SK-N-SH (cell line): ENCODE measurements around the gene PSD2. TPM values are rescaled to one million over a fixed set of nuclear protein-coding genes. Genes with fewer than 3 reads are reported as not detected.

Experiments
- CTCF ChIA-PET: fragments of 300-600, 350-600 bp; formaldehyde crosslinking; extraction: SDS; loops from one replicate; lab custom pipeline; 2021; lab: Yijun Ruan, JAX
- POLR2A ChIA-PET: fragments of 350-600 bp; sonication (Branson Sonifier 250); formaldehyde crosslinking; extraction: SDS; loops from one replicate; lab custom pipeline; 2020; ENCODE audit warnings: antibody characterized with exemption, inconsistent platforms; lab: Yijun Ruan, JAX
- DNase-seq: peaks from one replicate; pipeline ENCODE4 v3.0.0; 2012
- H2AFZ ChIP-seq: fragments of 200-600 bp; sonication (generic); 2 replicates; pipeline ENCODE4 v1.8.1; 2016; ENCODE audit warnings: antibody characterized with exemption, mild to moderate bottlenecking, low read depth
- H3F3A ChIP-seq: fragments of 200-600 bp; sonication (generic); replicated peaks from 2 replicates; pipeline ENCODE3; 2016; ENCODE audit warnings: antibody characterized with exemption, mild to moderate bottlenecking; ENCODE audit not compliant: insufficient read depth
- H3K27ac ChIP-seq, 2 experiments: fragments of 200-500 bp in 1 of 2; fragments of 200-600 bp in 1 of 2; sonication (Bioruptor generic) in 1 of 2; sonication (generic), shearing (Covaris generic) in 1 of 2; 2 replicates each; pipeline versions ENCODE4 v1.5.1 to v1.6.1; 2014 to 2016; ENCODE audit warnings: low read depth in 2 of 2, inconsistent platforms in 1 of 2, low read length in 1 of 2, mild to moderate bottlenecking in 1 of 2, mixed read lengths in 1 of 2
- H3K27me3 ChIP-seq: fragments of 200-600 bp; sonication (generic), shearing (Covaris generic); 2 replicates; pipeline ENCODE4 v1.6.1; 2016; ENCODE audit warnings: mixed run types; ENCODE audit not compliant: insufficient read depth
- H3K36me3 ChIP-seq, 2 experiments: fragments of 200-500 bp in 1 of 2; fragments of 200-600 bp in 1 of 2; sonication (Bioruptor generic) in 1 of 2; sonication (generic) in 1 of 2; replicated peaks in 1 of 2; 2 replicates each; pipeline versions ENCODE3 to v1.5.1; 2014 to 2016; ENCODE audit warnings: low read length in 1 of 2, mild to moderate bottlenecking in 1 of 2; ENCODE audit not compliant: insufficient read depth in 2 of 2, control insufficient read depth in 1 of 2
- H3K4me1 ChIP-seq, 2 experiments: fragments of 200-500 bp in 1 of 2; fragments of 200-600 bp in 1 of 2; sonication (Bioruptor generic) in 1 of 2; sonication (generic), shearing (Covaris generic) in 1 of 2; 2 replicates each; pipeline versions ENCODE4 v1.5.1 to v1.6.1; 2014 to 2016; ENCODE audit warnings: low read depth in 1 of 2, low read length in 1 of 2, mixed run types in 1 of 2; ENCODE audit not compliant: insufficient read depth in 2 of 2, control insufficient read depth in 1 of 2
- H3K4me2 ChIP-seq: fragments of 200-600 bp; sonication (generic), shearing (Covaris generic); 2 replicates; pipeline ENCODE4 v1.6.1; 2017; ENCODE audit warnings: mixed run types
- H3K4me3 ChIP-seq, 2 experiments: fragments of 200-500 bp in 1 of 2; fragments of 200-600 bp in 1 of 2; sonication (Bioruptor generic) in 1 of 2; sonication (generic), shearing (Covaris generic) in 1 of 2; 2 replicates each; pipeline versions ENCODE4 v1.5.1 to v1.8.1; 2014 to 2016; ENCODE audit warnings: low read depth in 2 of 2, inconsistent platforms in 1 of 2, low read length in 1 of 2, mild to moderate bottlenecking in 1 of 2, mixed read lengths in 1 of 2, moderate library complexity in 1 of 2
- H3K79me2 ChIP-seq: fragments of 200-600 bp; sonication (generic); 2 replicates; pipeline ENCODE4 v1.8.1; 2017; ENCODE audit warnings: mild to moderate bottlenecking; ENCODE audit not compliant: insufficient read depth
- H3K9ac ChIP-seq: fragments of 200-600 bp; sonication (generic); 2 replicates; pipeline ENCODE4 v1.6.1; 2017; ENCODE audit warnings: mixed run types
- H3K9me2 ChIP-seq: fragments of 200-600 bp; sonication (generic); 2 replicates; pipeline ENCODE4 v1.6.1; 2017; ENCODE audit warnings: mixed run types
- H3K9me3 ChIP-seq: fragments of 200-600 bp; sonication (generic); 2 replicates; pipeline ENCODE4 v1.6.1; 2017; ENCODE audit warnings: mixed run types, mild to moderate bottlenecking, moderate library complexity
- H4K20me1 ChIP-seq: fragments of 200-600 bp; sonication (generic); 2 replicates; pipeline ENCODE4 v1.6.1; 2017; ENCODE audit warnings: mild to moderate bottlenecking, mixed run types; ENCODE audit not compliant: insufficient read depth
- CHD2 ChIP-seq: fragments of 150-350 bp; IDR thresholded peaks from 2 replicates; pipeline ENCODE4 v1.6.1; 2018; ENCODE audit warnings: low read length; ENCODE audit not compliant: partially characterized antibody
- EP300 ChIP-seq, 2 experiments: IDR thresholded peaks; 2 replicates each; pipeline versions ENCODE4 v1.4.0 to v1.6.1; 2012; ENCODE audit warnings: borderline replicate concordance in 1 of 2, low read depth in 1 of 2, low read length in 1 of 2
- EZH2phosphoT487 ChIP-seq: fragments of 200-600 bp; sonication (generic); IDR thresholded peaks from 2 replicates; pipeline ENCODE4 v1.6.1; 2017; ENCODE audit warnings: low read depth, mixed run types, mild to moderate bottlenecking, antibody characterized with exemption, moderate library complexity, borderline replicate concordance
- FOSL2 ChIP-seq: IDR thresholded peaks from 2 replicates; pipeline ENCODE4 v1.4.0; 2012; ENCODE audit warnings: low read depth, mild to moderate bottlenecking, moderate library complexity, borderline replicate concordance
- FOXM1 ChIP-seq: IDR thresholded peaks from 2 replicates; pipeline ENCODE4 v1.4.0; 2012; ENCODE audit warnings: low read depth, mild to moderate bottlenecking
- GABPA ChIP-seq: IDR thresholded peaks from 2 replicates; pipeline ENCODE4 v1.4.0; 2012; ENCODE audit warnings: low read depth, mild to moderate bottlenecking
- IRF3 ChIP-seq: fragments of 150-350 bp; IDR thresholded peaks from 2 replicates; pipeline ENCODE4 v1.6.1; 2016; ENCODE audit warnings: mild to moderate bottlenecking, low read depth, low read length
- MAX ChIP-seq: IDR thresholded peaks from 2 replicates; pipeline ENCODE4 v1.4.0; 2012; ENCODE audit warnings: low read depth
- NFIC ChIP-seq: IDR thresholded peaks from 2 replicates; pipeline ENCODE4 v1.4.0; 2012; ENCODE audit warnings: borderline replicate concordance
- NRF1 ChIP-seq: IDR thresholded peaks from 2 replicates; pipeline ENCODE4 v1.6.1; 2012; ENCODE audit warnings: low read depth, mild to moderate bottlenecking, low read length
- PBX3 ChIP-seq: IDR thresholded peaks from 2 replicates; pipeline ENCODE4; 2012
- RFX5 ChIP-seq: IDR thresholded peaks from 2 replicates; pipeline ENCODE4 v1.6.1; 2012; ENCODE audit warnings: mild to moderate bottlenecking, improper control_type of control experiment, low read length
- SMC3 ChIP-seq: IDR thresholded peaks from 2 replicates; pipeline ENCODE4 v1.6.1; 2012; ENCODE audit warnings: low read depth, low read length, improper control_type of control experiment
- TAF1 ChIP-seq: IDR thresholded peaks from 2 replicates; pipeline ENCODE4 v1.6.1; 2012; ENCODE audit warnings: low read depth, mild to moderate bottlenecking, low read length, moderate library complexity, borderline replicate concordance
- TEAD4 ChIP-seq: IDR thresholded peaks from 2 replicates; pipeline ENCODE4 v1.4.0; 2012; ENCODE audit warnings: mild to moderate bottlenecking, borderline replicate concordance; ENCODE audit not compliant: insufficient read depth
- WGBS: methylation state at CpG from one replicate; pipeline ENCODE4 v1.1.6; 2017; ENCODE audit warnings: low lambda C conversion rate; 5-methylcytosine and 5-hydroxymethylcytosine counted together
- polyA plus RNA-seq, 3 experiments: library from polyadenylated mRNA; depleted of rRNA; stranded (reverse); fragments of >200 nt; gene quantifications; 2 replicates each; pipeline ENCODE4 v1.2.3, GENCODE V29; 2012
- TF ChIP-seq, protein P1 (sequence below): fragments of 200-600 bp; sonication (generic); IDR thresholded peaks from 2 replicates; pipeline ENCODE4 v1.6.1; 2017; ENCODE audit warnings: antibody characterized with exemption, mild to moderate bottlenecking, moderate library complexity

Gene PSD2
- polyA plus RNA-seq, 1 of the 3 experiments (the other 2 are of a cell fraction), result 0.15 TPM

DNA sequence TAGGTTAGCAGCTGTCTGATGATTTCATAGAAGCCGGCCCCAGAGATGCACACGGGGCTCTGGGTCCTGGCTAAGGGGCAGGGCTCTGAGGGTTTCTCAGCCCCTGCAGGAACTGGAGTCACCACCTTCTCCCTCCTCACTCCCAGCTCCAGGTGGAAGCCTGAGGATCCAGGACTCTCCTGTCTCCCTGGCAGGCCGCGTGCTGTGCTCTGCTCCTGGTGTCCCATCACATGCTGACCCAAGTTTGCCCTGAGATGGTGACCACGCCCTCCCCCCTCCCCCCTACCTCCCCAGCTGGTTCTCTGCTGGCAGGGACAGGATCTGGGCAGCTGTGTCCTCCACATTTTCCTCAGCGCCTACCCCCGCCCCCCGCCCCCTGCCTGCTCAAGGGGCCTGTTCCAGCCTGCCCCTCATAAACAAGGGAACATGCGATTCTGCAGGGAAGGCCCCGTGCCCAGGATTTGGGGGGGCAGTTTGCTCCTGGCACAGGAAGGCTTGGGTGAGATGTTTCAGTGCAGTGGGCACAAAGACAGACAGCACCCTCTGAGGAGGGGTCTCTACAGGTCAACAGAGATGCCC is 87.4 kb downstream of the PSD2 start:
- CTCF ChIA-PET, result interaction anchor here (0.6 to 5.8 kb wide), 11 partner anchors 9 to 251 kb away, joined by 3 to 55 read pairs (median 4); no protein-coding TSS in a partner anchor
- Histone ChIP-seq H3K9me3 (no peaks in the 10 kb centered on the region), H3K4me3 (no peak overlapping the region), H3K36me3 (no peaks in the 10 kb centered on the region), H3K4me2 (no peak overlapping the region), H2AFZ (no peak overlapping the region), H4K20me1 (no peaks in the 10 kb centered on the region)
- peak; percentile 55 for DNase-seq
- 90% methylated on average over 3 of the region's 10 CpGs for WGBS
- TF ChIP-seq FOXM1, result no peak
- no peak for TF ChIP-seq IRF3
- no peak for TF ChIP-seq GABPA
- no peak for TF ChIP-seq EP300 (IDR thresholded peaks at IDR 0.05; ENCODE audit: borderline replicate concordance in 1 of 2, low read depth in 1 of 2, low read length in 1 of 2)
- TF ChIP-seq EZH2phosphoT487, result no peak
- no peak for TF ChIP-seq RFX5
- no peak for TF ChIP-seq PBX3
- TF ChIP-seq SMC3, result no peak
- no peak for TF ChIP-seq CHD2
- TF ChIP-seq, all 33 proteins: peak for 0
- H3K9me2 ChIP-seq, result no peaks in the 10 kb centered on the region
- H3K9ac ChIP-seq, result no peak overlapping the region
- H3K4me1 ChIP-seq, result peaks cover 0 to 47% of the 10 kb centered on the region in 2 experiments; a peak in 1 of 4 replicates
- H3K27me3 ChIP-seq, result no peaks in the 10 kb centered on the region
- no peaks in the 10 kb centered on the region for H3F3A ChIP-seq
- H3K79me2 ChIP-seq, result no peaks in the 10 kb centered on the region
- H3K27ac ChIP-seq, result peak overlapping the region in 1 of 2 experiments; percentile 44; a peak in 1 of 4 replicates
- POLR2A ChIA-PET, result interaction anchor here (0.6 kb wide), 1 partner anchor 107 kb away, joined by 5 read pairs; no protein-coding TSS in a partner anchor

DNA sequence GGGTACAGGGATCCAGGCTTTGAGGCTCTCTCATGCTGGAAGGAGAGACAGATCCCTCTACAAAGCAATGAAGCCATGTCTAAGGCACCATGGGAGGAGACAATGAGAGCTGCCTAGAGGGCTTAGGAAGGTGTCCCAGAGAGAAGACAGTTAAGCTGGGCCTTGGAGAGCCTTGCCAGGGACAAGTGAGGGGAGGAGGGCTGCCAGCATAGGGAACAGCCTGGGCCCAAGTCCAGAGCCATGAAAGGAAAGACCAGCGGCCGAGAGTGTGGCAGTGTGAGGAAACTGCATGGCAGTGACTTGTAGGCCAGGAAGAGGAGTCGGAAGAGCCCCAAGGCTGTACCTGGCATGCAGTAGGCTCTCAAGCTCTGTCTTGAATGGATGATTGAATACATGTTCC is 88.5 kb downstream of the PSD2 start:
- Histone ChIP-seq H3K9me3 (no peaks in the 10 kb centered on the region), H4K20me1 (no peaks in the 10 kb centered on the region), H3K4me2 (no peak overlapping the region), H3K9ac (no peak overlapping the region), H3F3A (no peaks in the 10 kb centered on the region), H3K4me3 (no peak overlapping the region), H3K36me3 (no peaks in the 10 kb centered on the region), H3K27ac (no peak overlapping the region), H3K4me1 (peaks cover 0 to 49% of the 10 kb centered on the region in 2 experiments; a peak in 1 of 4 replicates), H3K27me3 (no peaks in the 10 kb centered on the region), H3K79me2 (no peaks in the 10 kb centered on the region), H2AFZ (no peak overlapping the region), H3K9me2 (no peaks in the 10 kb centered on the region)
- no peak for DNase-seq
- TF ChIP-seq EZH2phosphoT487 (no peak), TAF1 (no peak), MAX (no peak), FOSL2 (no peak), TEAD4 (no peak), IRF3 (no peak), NFIC (no peak), GABPA (no peak), NRF1 (no peak)
- TF ChIP-seq, protein P1, sequence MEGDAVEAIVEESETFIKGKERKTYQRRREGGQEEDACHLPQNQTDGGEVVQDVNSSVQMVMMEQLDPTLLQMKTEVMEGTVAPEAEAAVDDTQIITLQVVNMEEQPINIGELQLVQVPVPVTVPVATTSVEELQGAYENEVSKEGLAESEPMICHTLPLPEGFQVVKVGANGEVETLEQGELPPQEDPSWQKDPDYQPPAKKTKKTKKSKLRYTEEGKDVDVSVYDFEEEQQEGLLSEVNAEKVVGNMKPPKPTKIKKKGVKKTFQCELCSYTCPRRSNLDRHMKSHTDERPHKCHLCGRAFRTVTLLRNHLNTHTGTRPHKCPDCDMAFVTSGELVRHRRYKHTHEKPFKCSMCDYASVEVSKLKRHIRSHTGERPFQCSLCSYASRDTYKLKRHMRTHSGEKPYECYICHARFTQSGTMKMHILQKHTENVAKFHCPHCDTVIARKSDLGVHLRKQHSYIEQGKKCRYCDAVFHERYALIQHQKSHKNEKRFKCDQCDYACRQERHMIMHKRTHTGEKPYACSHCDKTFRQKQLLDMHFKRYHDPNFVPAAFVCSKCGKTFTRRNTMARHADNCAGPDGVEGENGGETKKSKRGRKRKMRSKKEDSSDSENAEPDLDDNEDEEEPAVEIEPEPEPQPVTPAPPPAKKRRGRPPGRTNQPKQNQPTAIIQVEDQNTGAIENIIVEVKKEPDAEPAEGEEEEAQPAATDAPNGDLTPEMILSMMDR, result no peak
- 100% methylated on average over 2 of the region's 3 CpGs for WGBS
- CTCF ChIA-PET, result interaction anchor here (1.0 to 5.8 kb wide), 3 partner anchors 9 to 84 kb away, joined by 3 to 55 read pairs (median 5); no protein-coding TSS in a partner anchor
- POLR2A ChIA-PET, result no interaction called here
